GM18858 (cell line): ENCODE results near the gene LARP1B.
"Not testable (repeated sequence)": the region's sequence is repeated elsewhere in the genome, so short reads cannot be mapped to it uniquely, and the experiment has no call there.

Source experiments
- ATAC-seq: cut with Tn5 transposase; IDR thresholded peaks from one replicate; pipeline ENCODE4 v1.9.1; 2021; ENCODE audit not compliant: unreplicated experiment

LARP1B gene

DNA sequence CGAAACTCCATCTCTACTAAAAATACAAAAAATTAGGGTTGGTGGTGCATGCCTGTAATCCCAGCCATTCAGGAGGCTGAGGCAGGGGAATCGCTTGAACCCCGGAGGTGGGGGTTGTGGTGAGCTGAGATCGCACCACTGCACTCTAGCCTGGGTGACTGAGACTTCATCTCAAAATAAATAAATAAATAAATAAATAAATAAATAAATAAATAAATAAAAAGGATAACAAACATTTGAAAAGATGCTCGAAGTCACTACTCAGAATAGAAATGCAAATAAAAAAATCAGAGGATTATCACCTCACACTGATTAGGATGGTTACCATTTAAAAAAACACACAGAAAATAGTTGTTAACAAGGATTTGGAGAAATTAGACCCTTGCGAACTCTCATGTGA lies 73.8 kb downstream of the LARP1B start:
- no peak for ATAC-seq

DNA sequence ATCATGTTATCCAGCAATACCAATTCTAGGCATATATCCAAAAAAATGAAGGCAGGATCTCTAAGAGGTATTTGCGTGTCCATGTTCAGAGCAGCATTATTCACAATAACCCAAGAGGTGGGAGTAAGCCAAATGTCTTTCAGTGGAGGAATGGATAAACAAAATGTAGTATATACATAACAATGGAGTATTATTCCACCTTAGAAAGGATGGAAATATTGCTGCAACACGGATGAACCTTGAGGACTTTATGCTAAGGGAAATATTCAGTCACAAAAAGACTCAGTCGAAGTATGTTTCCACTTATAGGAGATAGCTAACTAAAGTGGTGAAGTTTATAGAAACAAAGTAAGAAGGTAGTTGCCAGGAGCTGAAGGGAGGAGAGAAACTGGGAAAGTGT lies 74.3 kb downstream of the LARP1B start:
- no peak for ATAC-seq

DNA sequence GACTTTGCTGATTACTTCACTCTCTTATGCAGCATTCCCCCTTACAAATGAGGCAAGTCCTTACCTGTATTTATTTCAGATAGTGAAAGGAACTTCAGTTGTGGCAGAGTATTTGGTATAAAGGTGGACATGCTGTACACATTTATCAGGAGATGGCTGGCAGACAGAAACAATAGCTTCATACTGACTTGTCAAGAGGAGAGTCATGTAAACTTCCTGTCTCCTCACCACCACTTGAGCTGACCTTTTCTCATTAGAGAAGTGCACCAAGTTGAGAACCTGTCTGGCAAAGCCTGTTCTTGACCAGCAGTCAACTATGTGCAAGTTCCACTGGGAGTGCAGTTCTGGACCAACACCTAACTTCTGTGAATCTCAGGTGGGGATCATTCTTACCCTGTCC lies 80.8 kb downstream of the LARP1B start:
- ATAC-seq, result no peak

DNA sequence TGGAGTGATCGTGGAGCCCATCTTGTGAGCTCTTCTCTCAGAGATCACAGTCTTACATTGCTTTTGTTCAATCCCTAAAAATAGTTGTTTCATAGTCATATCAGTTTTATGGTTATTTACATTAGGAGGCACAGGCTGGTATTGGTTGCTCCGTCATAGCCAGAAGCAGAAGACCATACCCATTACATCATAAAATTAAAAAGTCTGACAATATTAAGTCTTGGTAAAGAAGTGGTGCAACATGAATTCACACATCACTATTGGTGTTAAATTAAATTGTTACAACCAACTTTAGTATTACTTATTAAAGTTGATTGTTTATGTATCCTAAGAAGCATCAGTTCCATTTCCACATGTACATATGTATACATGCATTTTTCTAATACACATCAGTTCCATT lies 84.6 kb downstream of the LARP1B start:
- ATAC-seq, result no peak

DNA sequence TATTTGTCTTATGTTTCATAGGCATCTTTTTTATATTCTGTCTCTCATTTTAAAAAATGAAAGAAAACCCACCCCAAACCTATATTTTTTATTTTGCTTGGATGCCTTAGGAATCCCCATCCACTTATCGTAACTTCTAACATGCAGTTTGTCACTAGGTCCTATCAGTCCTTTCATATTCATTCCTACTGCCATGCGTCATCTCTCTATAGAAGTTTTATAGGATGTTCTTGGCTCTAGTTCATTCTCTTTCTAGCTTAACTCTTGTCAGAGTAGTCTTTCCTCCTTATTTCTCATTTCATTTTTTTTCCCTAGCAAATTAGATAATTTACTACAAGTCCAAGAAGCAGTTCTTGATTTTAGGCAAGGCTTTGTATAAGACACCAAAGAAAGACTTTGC lies 92.7 kb downstream of the LARP1B start:
- ATAC-seq, result no peak

DNA sequence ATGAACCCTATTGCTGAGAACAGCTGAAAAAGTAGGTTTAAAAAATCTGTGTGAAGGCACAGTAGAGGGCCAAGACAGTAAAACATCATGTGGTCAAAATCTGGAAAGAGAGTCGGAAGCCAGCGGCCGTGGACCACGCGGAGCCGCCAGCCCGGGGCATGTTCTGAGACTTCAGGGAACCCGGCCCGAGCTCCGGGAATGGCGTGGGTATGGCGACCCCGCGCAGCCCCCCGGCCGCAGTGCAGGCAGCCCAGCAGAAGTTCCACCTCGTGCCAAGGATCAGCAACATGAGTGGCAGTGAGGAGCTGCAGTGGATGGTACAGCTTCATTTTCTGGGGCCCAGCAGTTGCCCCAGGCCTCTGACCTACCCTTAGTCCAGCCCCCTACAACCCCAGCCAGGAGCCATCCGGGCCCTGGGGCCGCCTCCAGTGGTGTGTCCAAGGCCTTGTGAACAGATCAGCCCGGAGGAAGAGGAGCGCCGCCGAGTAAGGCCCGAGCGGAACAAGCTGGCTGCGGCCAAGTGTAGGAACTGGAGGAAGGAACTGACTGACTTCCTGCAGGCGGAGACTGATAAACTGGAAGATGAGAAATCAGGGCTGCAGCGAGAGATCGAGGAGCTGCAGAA lies 94.2 kb downstream of the LARP1B start:
- no peak for ATAC-seq

DNA sequence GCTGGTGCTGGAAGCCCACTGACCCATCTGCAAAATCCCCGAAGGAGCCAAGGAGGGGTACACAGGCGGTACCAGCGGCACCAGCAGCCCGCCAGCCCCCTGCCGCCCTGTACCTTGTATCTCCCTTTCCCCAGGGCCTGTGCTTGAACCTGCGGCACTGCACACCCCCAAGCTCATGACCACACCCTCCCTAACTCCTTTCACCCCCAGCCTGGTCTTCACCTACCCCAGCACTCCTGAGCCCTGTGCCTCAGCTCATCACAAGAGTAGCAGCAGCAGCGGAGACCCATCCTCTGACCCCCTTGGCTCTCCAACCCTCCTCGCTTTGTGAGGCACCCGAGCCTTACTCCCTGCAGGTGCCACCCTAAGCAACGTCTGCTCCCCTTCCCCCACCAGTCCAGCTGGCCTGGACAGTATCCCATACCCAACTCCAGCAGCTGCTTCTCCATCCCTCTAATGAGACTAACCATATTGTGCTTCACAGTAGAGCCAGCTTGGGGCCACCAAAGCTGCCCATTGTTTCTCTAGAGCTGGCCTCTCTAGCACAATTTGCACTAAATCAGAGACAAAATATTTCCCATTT lies 94.9 kb downstream of the LARP1B start:
- ATAC-seq, result no peak

DNA sequence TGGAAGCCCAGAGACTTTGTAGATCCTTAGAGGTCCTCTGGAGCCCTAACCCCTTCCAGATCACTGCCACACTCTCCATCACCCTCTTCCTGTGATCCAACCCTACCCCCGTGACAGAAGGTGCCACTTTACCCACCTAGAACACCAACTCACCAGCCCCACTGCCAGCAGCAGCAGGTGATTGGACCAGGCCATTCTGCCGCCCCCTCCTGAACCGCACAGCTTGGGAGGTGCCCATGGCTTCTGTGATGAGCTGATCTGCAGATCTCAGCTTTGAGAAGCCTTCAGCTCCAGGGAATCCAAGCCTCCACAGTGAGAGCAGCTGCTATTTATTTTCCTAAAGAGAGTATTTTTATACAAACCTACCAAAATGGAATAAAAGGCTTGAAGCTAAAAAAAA lies 95.4 kb downstream of the LARP1B start:
- ATAC-seq, result not testable (repeated sequence)

DNA sequence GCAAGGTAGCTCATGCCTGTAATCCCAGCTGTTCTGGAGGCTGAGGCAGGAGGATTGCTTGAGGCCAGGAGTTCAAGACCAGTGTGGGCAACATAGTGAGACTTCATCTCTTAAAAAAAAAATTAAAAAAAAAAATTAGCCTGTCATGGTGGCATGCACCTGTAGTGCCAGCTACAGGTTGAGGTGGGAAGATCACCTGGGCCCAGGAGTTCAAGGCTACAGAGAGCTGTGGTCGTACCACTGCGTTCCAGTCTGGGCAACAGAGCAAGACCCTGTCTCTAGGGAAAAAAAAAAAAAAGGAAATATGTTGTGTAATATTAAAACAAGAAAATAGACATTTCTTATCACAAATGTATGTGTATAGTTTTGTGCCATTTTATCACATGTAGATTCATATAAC lies 97.8 kb downstream of the LARP1B start:
- no peak for ATAC-seq

DNA sequence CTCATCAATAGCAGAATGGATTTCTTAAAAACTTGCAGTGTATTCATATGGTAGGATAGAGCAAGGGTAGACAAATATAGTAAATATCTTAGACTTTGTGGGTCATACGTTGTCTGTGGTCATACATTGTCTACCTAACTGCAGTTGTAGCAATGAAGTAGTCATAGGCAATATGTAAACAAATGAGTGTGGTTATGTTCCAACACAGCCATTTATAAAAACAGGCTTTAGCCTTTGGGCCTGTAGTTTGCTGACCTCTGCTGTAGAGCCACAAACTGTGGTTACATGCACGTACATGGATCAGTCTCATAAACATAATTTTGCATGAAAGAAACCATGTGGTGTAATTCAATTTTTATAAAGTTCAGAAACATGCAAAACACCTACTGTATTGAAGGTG lies 98.9 kb downstream of the LARP1B start:
- ATAC-seq, result no peak

DNA sequence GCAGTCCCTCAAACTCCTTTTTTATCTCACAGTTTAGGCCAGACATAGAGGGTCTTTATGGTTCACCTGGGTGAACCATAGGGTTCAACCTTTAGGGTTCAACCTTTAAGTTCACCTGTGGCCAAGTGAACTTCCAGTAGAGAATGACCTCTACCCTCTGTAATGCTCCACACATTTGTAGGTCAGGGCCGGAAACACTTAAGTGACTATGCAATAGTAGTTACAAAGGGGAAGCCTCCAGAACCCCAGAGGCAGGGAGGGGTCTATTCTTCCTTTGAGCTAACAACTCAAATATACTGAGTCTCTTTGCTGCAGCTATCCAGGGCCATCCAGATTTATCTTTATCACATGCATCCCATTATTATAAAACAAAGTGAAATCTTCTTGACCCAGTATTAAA lies 100.0 kb downstream of the LARP1B start:
- ATAC-seq, result no peak

DNA sequence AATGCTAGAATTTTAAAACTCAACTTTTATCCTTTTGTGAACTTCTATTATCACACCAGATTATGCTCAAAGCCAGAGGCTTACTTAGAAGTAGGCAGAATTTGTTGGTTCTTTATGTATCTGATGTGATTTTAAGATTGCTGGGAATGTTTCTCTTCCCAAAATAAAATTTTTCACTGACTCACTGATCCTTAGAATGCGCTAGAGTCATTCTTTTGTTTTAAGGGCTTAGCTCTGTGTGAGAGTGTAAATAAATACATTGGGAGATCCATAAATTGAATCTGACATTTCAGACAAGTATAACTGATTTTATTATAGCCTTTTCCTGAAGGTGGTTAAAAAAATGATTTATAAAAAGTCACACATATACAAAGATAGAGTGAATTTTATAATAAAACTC lies 101.3 kb downstream of the LARP1B start:
- no peak for ATAC-seq

DNA sequence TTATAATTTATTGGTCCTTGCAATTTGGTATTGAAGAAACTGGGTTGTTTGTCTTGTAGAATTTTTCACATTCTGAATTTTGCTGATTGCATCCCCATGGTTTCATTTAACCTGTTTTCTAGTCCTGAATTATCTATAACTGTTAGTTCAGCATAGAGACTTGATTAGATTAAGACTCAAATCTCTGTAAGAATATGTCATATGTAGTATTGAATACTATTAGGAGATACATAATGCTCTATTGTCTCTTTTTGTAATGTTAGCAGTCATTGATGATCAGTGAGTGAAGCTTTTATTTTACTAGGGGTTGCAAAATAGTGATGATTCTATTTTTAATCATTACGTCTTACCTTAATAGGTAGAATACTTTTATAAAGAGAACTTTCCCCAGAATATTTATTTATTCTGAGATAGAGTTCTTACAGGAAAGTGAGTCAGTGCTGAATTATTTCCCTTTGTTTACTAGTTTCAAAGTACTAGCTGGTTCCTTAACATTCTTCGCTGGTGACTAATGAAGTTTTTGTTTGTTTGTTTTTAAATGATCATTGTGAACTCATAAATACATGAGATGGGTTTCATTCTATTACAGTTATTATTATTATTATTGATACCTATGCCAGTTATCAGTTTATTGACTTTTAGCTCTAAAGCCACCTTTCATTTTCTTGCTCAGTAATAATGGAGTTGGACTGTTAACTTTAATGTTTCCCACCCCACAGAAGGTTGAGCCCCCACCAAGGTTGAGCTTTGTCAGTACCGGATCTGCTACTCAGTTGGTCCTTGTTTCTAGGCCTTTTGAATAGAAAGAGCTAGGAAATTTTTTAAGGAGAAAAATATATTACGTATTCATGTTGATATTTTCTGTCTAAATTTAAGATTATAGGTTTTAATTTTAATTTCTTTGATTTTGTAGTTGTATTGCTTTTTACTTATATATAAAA lies 102.3 kb downstream of the LARP1B start:
- ATAC-seq, result no peak

DNA sequence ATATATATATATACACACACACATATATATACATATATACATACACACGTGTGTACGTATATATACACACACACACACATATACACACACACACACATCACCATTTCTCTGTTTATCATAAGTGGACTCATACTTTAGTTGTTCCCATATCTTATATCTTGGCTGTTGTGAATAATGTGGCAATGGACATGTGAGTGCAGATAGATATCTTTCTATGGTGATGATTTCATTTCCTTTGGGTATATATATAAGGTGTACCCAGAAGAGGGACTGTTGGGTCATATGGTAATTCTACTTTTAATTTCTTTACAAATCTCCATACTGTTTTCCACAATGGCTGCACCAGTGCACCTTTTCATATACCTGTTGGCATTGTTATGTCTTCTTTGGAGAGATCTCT lies 105.9 kb downstream of the LARP1B start:
- ATAC-seq, result no peak

DNA sequence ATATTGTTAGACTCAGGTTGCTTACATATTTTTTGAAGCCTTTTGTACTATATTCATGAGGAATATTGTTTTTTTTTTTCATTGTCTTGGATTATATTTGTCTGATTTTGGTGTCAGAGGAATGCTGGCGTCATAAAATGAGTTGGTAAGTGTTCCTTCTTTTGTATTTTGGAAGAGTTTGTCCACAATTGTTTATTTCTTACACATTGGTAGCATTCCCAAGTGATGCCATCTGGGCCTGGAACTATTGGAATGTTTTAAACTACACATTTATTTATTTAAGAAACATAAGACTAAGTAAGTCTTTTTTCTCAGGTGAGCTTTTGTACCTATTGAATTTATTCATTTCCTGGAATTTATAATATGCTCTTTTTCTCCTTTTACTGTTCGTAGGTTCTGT lies 107.6 kb downstream of the LARP1B start:
- no peak for ATAC-seq

DNA sequence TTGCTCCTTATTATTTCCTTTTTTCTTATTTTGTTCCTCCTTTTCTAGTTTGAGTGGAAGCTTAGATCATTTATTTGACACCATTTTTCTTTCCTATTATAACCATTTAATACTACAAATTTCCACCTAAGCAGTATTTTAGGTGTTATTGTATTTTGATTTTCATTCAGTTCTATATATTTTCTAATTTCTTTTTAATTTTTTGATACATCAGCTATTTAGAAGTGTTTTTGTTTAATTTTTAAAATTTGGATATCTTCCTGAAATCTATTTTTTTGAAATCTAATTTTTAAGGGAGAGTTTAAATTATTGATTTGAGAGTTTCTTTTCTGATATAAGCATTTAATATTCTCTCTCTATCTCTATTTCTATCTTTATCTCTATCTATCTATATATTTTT lies 108.1 kb downstream of the LARP1B start:
- ATAC-seq, result no peak

DNA sequence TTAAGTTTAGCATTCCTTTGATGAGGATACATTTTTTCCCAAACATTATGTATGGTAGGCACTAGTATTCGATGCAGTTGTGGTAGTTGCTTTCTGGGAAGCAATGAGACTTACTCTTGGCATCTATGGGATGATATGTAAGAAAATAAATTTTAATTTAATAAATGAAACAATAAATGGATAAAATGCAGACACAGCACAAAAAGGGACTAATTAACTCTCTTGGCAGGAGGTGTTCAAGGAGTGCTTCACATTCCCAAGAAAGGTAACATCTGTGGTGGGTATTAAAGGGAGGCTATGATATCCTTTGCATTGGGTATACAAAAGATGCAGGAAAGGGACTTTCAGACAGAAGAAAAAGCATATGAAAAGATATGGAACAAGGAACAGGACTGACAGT lies 115.5 kb downstream of the LARP1B start:
- no peak for ATAC-seq

DNA sequence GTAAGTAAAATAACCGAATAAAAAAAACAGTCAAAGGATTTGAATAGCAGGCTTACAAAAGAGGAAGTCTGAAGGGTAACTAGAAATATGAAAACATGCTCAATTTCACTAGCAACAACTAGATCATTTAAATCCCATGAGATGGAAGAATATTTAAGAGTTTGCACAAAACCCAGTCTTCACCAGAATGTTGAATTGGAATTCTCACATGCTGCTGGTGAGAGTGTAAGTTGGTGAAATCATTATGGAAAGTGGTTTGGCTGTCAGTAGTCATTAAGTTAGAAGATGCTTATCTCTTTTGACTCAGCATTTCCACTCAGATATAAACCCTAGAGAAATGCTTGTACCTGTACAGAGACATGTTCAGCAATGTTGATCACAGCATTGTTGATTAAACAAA lies 116.4 kb downstream of the LARP1B start:
- peak; percentile 55 for ATAC-seq

DNA sequence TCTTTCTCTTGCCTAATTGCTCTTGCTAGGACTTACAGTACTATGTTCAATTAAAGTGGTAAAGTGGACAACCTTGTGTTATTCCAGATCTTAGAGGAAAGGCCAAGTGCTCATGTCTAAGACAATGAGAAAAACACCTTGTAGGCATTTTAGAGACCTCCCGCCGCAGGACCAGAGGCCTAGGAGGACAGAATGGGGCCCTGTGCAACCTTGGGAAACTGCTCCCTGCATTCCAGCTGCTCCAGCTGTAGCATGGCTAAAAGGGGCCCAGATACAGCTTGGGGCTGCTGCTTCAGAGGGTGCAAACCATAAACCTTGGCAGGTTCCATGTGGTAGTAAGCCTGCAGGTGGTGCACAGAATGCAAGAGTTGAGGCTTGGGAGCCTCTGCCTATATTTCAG lies 125.5 kb downstream of the LARP1B start:
- no peak for ATAC-seq

DNA sequence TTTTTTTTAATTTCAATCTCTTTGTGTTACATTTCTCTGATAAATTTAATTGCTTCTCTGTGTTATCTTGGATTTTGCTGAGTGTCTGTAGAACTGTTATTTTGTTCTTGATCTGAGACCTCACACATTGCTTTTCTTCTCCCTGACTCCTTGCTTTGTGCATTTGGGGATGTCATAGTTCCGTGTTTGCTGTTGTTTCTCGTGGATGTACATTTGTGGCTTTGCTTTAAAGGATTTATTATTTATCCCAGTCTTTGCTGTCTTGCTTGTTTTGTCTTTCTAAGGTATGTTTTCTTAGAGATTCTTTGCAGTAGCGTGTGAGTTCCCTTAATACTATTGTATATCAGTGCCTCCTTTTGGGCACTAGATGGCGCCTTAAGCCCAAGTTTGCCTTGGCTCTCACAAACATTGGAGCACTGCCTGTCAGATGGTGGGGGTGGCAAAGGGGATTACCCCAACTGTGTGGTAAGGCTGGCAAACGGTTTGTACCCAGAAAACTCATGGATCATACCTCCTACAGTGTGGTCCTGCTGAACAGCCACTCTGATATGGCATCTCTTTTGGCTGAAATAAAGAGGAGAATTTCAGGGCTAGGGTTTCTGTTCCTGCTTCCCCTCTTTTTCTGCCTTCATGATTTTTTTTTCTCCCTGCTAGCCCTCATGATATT lies 130.1 kb downstream of the LARP1B start:
- peak; percentile 96 for ATAC-seq
